CD14-positive monocyte (primary cell): ENCODE measurements around the gene IKZF4. TPM values are rescaled to one million over a fixed set of nuclear protein-coding genes. Genes with fewer than 3 reads are reported as not detected.

Experiments
- DNase-seq, 3 donors: peaks; one replicate each; pipeline ENCODE4 v3.0.0-alpha.2; 2011 to 2022
- H2AFZ ChIP-seq: 2 replicates; pipeline ENCODE4 v1.6.0; 2012; ENCODE audit warnings: mild to moderate bottlenecking, low read depth, low read length, inconsistent platforms; ENCODE audit not compliant: insufficient read depth, poor library complexity, severe bottlenecking
- H3K27ac ChIP-seq, 2 donors: 1 replicate in 1 of 2; 2 replicates in 1 of 2; pipeline ENCODE4 v1.5.1; 2012 to 2013; ENCODE audit warnings: low read length in 2 of 2, control low read depth in 1 of 2, inconsistent platforms in 1 of 2, low read depth in 1 of 2, mild to moderate bottlenecking in 1 of 2
- H3K27me3 ChIP-seq, 2 donors: one replicate each; pipeline versions ENCODE4 v1.6.0 to v1.6.1; 2011 to 2013; ENCODE audit warnings: low read length in 2 of 2; ENCODE audit not compliant: control insufficient read depth in 2 of 2, insufficient read depth in 2 of 2
- H3K36me3 ChIP-seq, 2 donors: replicated peaks in 1 of 2; 1 replicate in 1 of 2; 2 replicates in 1 of 2; pipeline versions ENCODE4 v1.5.1 to v1.6.1; 2012 to 2013; ENCODE audit warnings: low read length in 2 of 2, control low read depth in 1 of 2, inconsistent platforms in 1 of 2, mild to moderate bottlenecking in 1 of 2; ENCODE audit not compliant: insufficient read depth in 2 of 2, control insufficient read depth in 1 of 2
- H3K4me1 ChIP-seq, 2 donors: 1 replicate in 1 of 2; 2 replicates in 1 of 2; pipeline versions ENCODE4 v1.5.1 to v1.6.1; 2012 to 2013; ENCODE audit warnings: low read length in 2 of 2, control low read depth in 1 of 2, inconsistent platforms in 1 of 2, mild to moderate bottlenecking in 1 of 2, moderate library complexity in 1 of 2; ENCODE audit not compliant: insufficient read depth in 2 of 2, control insufficient read depth in 1 of 2
- H3K4me2 ChIP-seq: replicated peaks from 2 replicates; pipeline ENCODE3; 2012; ENCODE audit warnings: low read length, moderate library complexity, mild to moderate bottlenecking; ENCODE audit not compliant: poor library complexity, severe bottlenecking; ENCODE audit errors: extremely low read depth
- H3K4me3 ChIP-seq, 3 experiments: fragments of 200-600 bp in 1 of 3; sonication (generic) in 1 of 3; replicated peaks in 1 of 3; 1 replicate in 2 of 3; 2 replicates in 1 of 3; pipeline ENCODE4 v1.5.1; 2011 to 2013; ENCODE audit warnings: low read length in 3 of 3, mild to moderate bottlenecking in 3 of 3, control low read depth in 2 of 3, low read depth in 2 of 3, inconsistent platforms in 1 of 3, moderate library complexity in 1 of 3
- H3K79me2 ChIP-seq: 2 replicates; pipeline ENCODE4 v1.6.0; 2012; ENCODE audit warnings: mild to moderate bottlenecking, control low read depth, inconsistent platforms, low read length, moderate library complexity; ENCODE audit not compliant: insufficient read depth
- H3K9ac ChIP-seq: 2 replicates; pipeline ENCODE4 v1.6.0; 2017; ENCODE audit warnings: low read length, mild to moderate bottlenecking; ENCODE audit not compliant: insufficient read depth, poor library complexity, severe bottlenecking
- H3K9me3 ChIP-seq, 2 donors: replicated peaks in 1 of 2; 1 replicate in 1 of 2; 2 replicates in 1 of 2; pipeline versions ENCODE4 v1.5.1 to v1.6.1; 2012 to 2013; ENCODE audit warnings: low read length in 2 of 2, control low read depth in 1 of 2; ENCODE audit not compliant: control insufficient read depth in 1 of 2, insufficient read depth in 1 of 2
- H4K20me1 ChIP-seq: 2 replicates; pipeline ENCODE4 v1.6.0; 2012; ENCODE audit warnings: mild to moderate bottlenecking, low read length, control low read depth, moderate library complexity; ENCODE audit not compliant: insufficient read depth
- H3K27ac Mint-ChIP-seq, 7 donors: one replicate each; pipeline ENCODE4 v1.8.0; 2020; ENCODE audit warnings: mild to moderate bottlenecking in 7 of 7, mixed read lengths in 7 of 7, moderate library complexity in 6 of 7, inconsistent platforms in 2 of 7
- H3K27me3 Mint-ChIP-seq, 3 donors: one replicate each; pipeline ENCODE4 v1.8.0; 2021 to 2022; ENCODE audit warnings: low read depth in 3 of 3, mild to moderate bottlenecking in 3 of 3, mixed read lengths in 3 of 3, moderate library complexity in 3 of 3, inconsistent platforms in 1 of 3
- H3K36me3 Mint-ChIP-seq, 2 donors: one replicate each; pipeline ENCODE4 v1.8.0; 2020; ENCODE audit warnings: mixed read lengths in 2 of 2, inconsistent platforms in 1 of 2, mild to moderate bottlenecking in 1 of 2
- H3K4me1 Mint-ChIP-seq: one replicate; pipeline ENCODE4 v1.8.0; 2020; ENCODE audit warnings: mild to moderate bottlenecking, mixed read lengths
- H3K4me3 Mint-ChIP-seq, 2 donors: one replicate each; pipeline ENCODE4 v1.8.0; 2020; ENCODE audit warnings: mild to moderate bottlenecking in 2 of 2, mixed read lengths in 2 of 2, moderate library complexity in 1 of 2
- H3K9me3 Mint-ChIP-seq, 7 donors: one replicate each; pipeline ENCODE4 v1.8.0; 2020 to 2022; ENCODE audit warnings: mixed read lengths in 7 of 7, mild to moderate bottlenecking in 6 of 7, moderate library complexity in 6 of 7, inconsistent platforms in 2 of 7
- WGBS: methylation state at CpG from one replicate; pipeline ENCODE4 v1.1.5; 2013; ENCODE audit warnings: missing lambda C conversion rate; ENCODE audit not compliant: insufficient coverage; 5-methylcytosine and 5-hydroxymethylcytosine counted together
- intact Hi-C, 2 donors: fragments of 100-400 bp; cut with micrococcal nuclease; formaldehyde crosslinking; loops; one replicate each; pipeline versions ENCODE4 v1.15.0 to v1.15.1; 2023
- polyA plus RNA-seq, 3 donors: library from polyadenylated mRNA; depleted of rRNA in 1 of 3; unstranded in 2 of 3; stranded (reverse) in 1 of 3; fragments of 300-500 nt in 2 of 3; fragments of >200 nt in 1 of 3; fragmentation: Illumina TruSeq in 2 of 3; gene quantifications; 1 replicate in 2 of 3; 2 replicates in 1 of 3; pipeline ENCODE4 v1.2.3, GENCODE V29; 2012 to 2021
- TF ChIP-seq, protein P1 (sequence below): fragments of 200-600 bp; IDR thresholded peaks from one replicate; pipeline ENCODE4 v1.8.0; 2022; ENCODE audit warnings: antibody characterized with exemption, mild to moderate bottlenecking

IKZF4 gene
- polyA plus RNA-seq, 3 donors: 0.09 to 4.9 (median 1.3) TPM

DNA sequence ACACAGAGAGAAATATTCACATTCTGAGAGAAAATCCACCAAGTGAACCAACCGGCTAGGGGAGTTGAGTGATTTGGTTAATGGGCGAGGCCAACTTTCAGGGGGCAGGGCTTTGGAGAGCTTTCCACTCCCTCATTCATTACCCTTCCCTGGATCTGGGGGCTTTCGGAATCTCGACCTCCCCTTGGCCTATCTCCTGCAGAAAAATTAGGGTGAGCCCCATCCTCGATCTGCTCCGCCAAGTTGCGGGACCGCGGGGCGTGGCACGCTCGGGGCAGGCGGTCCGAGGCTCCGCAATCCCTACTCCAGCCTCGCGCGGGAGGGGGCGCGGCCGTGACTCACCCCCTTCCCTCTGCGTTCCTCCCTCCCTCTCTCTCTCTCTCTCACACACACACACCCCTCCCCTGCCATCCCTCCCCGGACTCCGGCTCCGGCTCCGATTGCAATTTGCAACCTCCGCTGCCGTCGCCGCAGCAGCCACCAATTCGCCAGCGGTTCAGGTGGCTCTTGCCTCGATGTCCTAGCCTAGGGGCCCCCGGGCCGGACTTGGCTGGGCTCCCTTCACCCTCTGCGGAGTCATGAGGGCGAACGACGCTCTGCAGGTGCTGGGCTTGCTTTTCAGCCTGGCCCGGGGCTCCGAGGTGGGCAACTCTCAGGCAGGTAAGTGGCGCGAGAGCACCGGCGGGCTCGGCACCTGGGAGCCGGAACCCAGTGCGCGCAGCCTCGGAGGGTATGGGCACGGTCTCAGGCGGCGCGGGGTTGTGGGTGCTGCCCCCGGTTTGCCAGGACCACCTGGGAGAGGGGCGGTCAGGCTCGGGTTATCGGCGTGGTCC, 59.1 kb downstream of the IKZF4 start, which contains the start of gene ERBB3:
Gene ERBB3, plus strand, starts transcription at position 443 of the 833 bp plus-strand sequence. Its CDS starts 136 bp downstream, at position 579.
- no peaks in the 10 kb centered on the region for H3K36me3 ChIP-seq
- peaks cover 20 to 21% of the 10 kb centered on the region in 2 donors for H3K4me1 ChIP-seq
- peaks cover 3 to 5% of the 10 kb centered on the region in 2 donors for H3K36me3 Mint-ChIP-seq
- H2AFZ ChIP-seq: peak within 1 kb of the TSS; percentile 84
- peaks cover 19% of the 10 kb centered on the region for H3K4me1 Mint-ChIP-seq
- H4K20me1 ChIP-seq: no peaks in the 10 kb centered on the region
- peak within 1 kb of the TSS; percentile 84 to 93 for H3K4me3 Mint-ChIP-seq
- H3K27ac ChIP-seq: no peak within 1 kb of the TSS
- H3K9ac ChIP-seq: peak within 1 kb of the TSS; percentile 9
- peaks cover 29 to 57% (median 44%) of the 10 kb centered on the region in 3 donors for H3K27me3 Mint-ChIP-seq
- 1% methylated on average over 50 of the region's 59 CpGs for WGBS
- intact Hi-C loops: no loop called here
- peak; percentile 66 to 80 (median 80) for DNase-seq
- peak within 1 kb of the TSS in 3 of 7 donors; percentile 13 to 63 (median 37) for H3K27ac Mint-ChIP-seq
- peaks cover 6 to 36% of the 10 kb centered on the region in 2 donors for H3K27me3 ChIP-seq
- H3K79me2 ChIP-seq: no peaks in the 10 kb centered on the region
- TF ChIP-seq, protein P1, sequence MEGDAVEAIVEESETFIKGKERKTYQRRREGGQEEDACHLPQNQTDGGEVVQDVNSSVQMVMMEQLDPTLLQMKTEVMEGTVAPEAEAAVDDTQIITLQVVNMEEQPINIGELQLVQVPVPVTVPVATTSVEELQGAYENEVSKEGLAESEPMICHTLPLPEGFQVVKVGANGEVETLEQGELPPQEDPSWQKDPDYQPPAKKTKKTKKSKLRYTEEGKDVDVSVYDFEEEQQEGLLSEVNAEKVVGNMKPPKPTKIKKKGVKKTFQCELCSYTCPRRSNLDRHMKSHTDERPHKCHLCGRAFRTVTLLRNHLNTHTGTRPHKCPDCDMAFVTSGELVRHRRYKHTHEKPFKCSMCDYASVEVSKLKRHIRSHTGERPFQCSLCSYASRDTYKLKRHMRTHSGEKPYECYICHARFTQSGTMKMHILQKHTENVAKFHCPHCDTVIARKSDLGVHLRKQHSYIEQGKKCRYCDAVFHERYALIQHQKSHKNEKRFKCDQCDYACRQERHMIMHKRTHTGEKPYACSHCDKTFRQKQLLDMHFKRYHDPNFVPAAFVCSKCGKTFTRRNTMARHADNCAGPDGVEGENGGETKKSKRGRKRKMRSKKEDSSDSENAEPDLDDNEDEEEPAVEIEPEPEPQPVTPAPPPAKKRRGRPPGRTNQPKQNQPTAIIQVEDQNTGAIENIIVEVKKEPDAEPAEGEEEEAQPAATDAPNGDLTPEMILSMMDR: no peak
- no peaks in the 10 kb centered on the region for H3K9me3 ChIP-seq
- H3K4me3 ChIP-seq: peak within 1 kb of the TSS; percentile 24 to 79 (median 47)
- H3K4me2 ChIP-seq: peak within 1 kb of the TSS; percentile 76
- peaks cover 0 to 5% (median 0%) of the 10 kb centered on the region in 7 donors for H3K9me3 Mint-ChIP-seq

- Histone ChIP-seq H3K4me2 (peak overlapping the region; percentile 76), H3K9me3 (no peaks in the 10 kb centered on the region), H4K20me1 (no peaks in the 10 kb centered on the region), H3K9ac (peak overlapping the region; percentile 9), H2AFZ (peak overlapping the region; percentile 84), H3K27ac (no peak overlapping the region), H3K79me2 (no peaks in the 10 kb centered on the region), H3K27me3 (peaks cover 6 to 36% of the 10 kb centered on the region in 2 donors), H3K4me1 (peaks cover 20 to 21% of the 10 kb centered on the region in 2 donors), H3K36me3 (no peaks in the 10 kb centered on the region), H3K4me3 (peak overlapping the region in 1 of 3 experiments; percentile 79)
- Mint-ChIP-seq H3K9me3 (peaks cover 0 to 5% (median 0%) of the 10 kb centered on the region in 7 donors), H3K4me3 (peak overlapping the region; percentile 84 to 93), H3K4me1 (peaks cover 19% of the 10 kb centered on the region), H3K36me3 (peaks cover 3 to 5% of the 10 kb centered on the region in 2 donors), H3K27ac (no peak overlapping the region), H3K27me3 (peaks cover 29 to 57% (median 44%) of the 10 kb centered on the region in 3 donors)
- WGBS: 34% methylated on average over 12 of the region's 20 CpGs
- intact Hi-C loops: no loop called here
- DNase-seq: no peak
- TF ChIP-seq, protein P1: no peak
Measured at GRCh38 chr12:56080556-56081138, 59.8 kb downstream of the IKZF4 start.
